Natural killer cell (primary cell): Measurements from ENCODE around the gene CNNM4. TPM values are rescaled to one million over a fixed set of nuclear protein-coding genes. Genes with fewer than 3 reads are reported as not detected.

ENCODE experiments used
- ATAC-seq, 3 donors: fragments of 150-1000 bp in 2 of 3; fragments of 200-7000 bp in 1 of 3; cut with Tn5 transposase; 1 replicate in 1 of 3; 2 replicates in 2 of 3; pipeline ENCODE4 v1.10.0; 2021; ENCODE audit warnings: mild to moderate bottlenecking in 2 of 3, moderate library complexity in 2 of 3
- DNase-seq, 2 donors: peaks; one replicate each; pipeline versions ENCODE4 v3.0.0 to v3.0.0-alpha.2; 2013 to 2021; ENCODE audit warnings: mixed read lengths in 1 of 2
- H3K27ac ChIP-seq: one replicate; pipeline ENCODE4 v1.5.1; 2013; ENCODE audit warnings: mild to moderate bottlenecking, low read length
- H3K27me3 ChIP-seq: one replicate; pipeline ENCODE4 v1.6.1; 2013; ENCODE audit warnings: low read length; ENCODE audit not compliant: control insufficient read depth, insufficient read depth
- H3K36me3 ChIP-seq: one replicate; pipeline ENCODE4 v1.6.1; 2013; ENCODE audit warnings: low read length; ENCODE audit not compliant: control insufficient read depth, insufficient read depth
- H3K4me1 ChIP-seq: one replicate; pipeline ENCODE4 v1.6.1; 2013; ENCODE audit warnings: low read length; ENCODE audit not compliant: control insufficient read depth, insufficient read depth
- H3K4me3 ChIP-seq: one replicate; pipeline ENCODE4 v1.5.1; 2013; ENCODE audit warnings: low read length
- H3K9me3 ChIP-seq: one replicate; pipeline ENCODE4 v1.6.1; 2013; ENCODE audit warnings: low read length; ENCODE audit not compliant: control insufficient read depth, insufficient read depth
- H3K27ac Mint-ChIP-seq, 2 donors: one replicate each; pipeline ENCODE4 v1.8.0; 2022; ENCODE audit warnings: mild to moderate bottlenecking in 2 of 2, mixed read lengths in 2 of 2, moderate library complexity in 1 of 2
- H3K27me3 Mint-ChIP-seq, 2 donors: one replicate each; pipeline ENCODE4 v1.8.0; 2022; ENCODE audit warnings: low read depth in 2 of 2, mixed read lengths in 2 of 2
- H3K36me3 Mint-ChIP-seq: one replicate; pipeline ENCODE4 v1.8.0; 2022; ENCODE audit warnings: mixed read lengths
- H3K4me1 Mint-ChIP-seq, 2 donors: one replicate each; pipeline ENCODE4 v1.8.0; 2022; ENCODE audit warnings: mixed read lengths in 2 of 2
- H3K4me3 Mint-ChIP-seq: one replicate; pipeline ENCODE4 v1.8.0; 2022; ENCODE audit warnings: mild to moderate bottlenecking, moderate library complexity, mixed read lengths
- H3K9me3 Mint-ChIP-seq, 2 donors: one replicate each; pipeline ENCODE4 v1.8.0; 2022; ENCODE audit warnings: mixed read lengths in 2 of 2
- WGBS: methylation state at CpG from one replicate; pipeline ENCODE4 v1.1.7; 2013; ENCODE audit warnings: missing lambda C conversion rate; ENCODE audit not compliant: insufficient coverage; 5-methylcytosine and 5-hydroxymethylcytosine counted together
- intact Hi-C: fragments of 100-400 bp; cut with micrococcal nuclease; formaldehyde crosslinking; loops from one replicate; pipeline ENCODE4 v1.14.2; 2022
- total RNA-seq, 4 donors: library from RNA; stranded (reverse); fragments of 120-200 nt in 1 of 4; gene quantifications; one replicate each; pipeline versions ENCODE4 v1.2.3 to v1.2.4, GENCODE V29; 2013 to 2022
- TF ChIP-seq, protein P1 (sequence below): fragments of 200-600 bp; IDR thresholded peaks from one replicate; pipeline ENCODE4 v1.8.0; 2022; ENCODE audit warnings: antibody characterized with exemption

Gene CNNM4
- total RNA-seq, 3 donors from 2014 or later (not counting 1 experiment from before 2014, with no cell fraction given) = 9.9 to 12.1 (median 10.7) TPM

DNA sequence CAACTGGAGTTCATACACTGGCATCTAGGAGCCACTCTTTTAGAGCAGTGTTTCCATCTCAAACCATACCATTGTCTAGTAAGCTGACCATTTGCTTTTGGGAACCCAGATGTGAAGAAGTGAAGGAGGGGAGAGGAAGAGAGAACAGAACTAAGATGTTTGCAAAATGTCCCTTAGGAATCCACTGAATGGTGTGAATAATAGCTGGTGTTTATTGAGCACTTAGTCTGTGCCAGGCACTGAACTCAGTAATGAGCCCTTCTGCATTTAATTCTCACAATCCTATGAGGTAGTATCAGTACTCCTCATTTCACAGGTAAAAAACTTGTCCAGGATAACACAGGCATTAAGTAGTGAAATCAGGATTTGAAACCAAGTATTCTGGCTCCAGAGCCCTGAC is 44.3 kb upstream of the CNNM4 start:
- Histone ChIP-seq H3K4me1 (no peaks in the 10 kb centered on the region), H3K36me3 (peaks cover 7% of the 10 kb centered on the region), H3K27me3 (no peaks in the 10 kb centered on the region), H3K4me3 (no peak overlapping the region), H3K27ac (no peak overlapping the region), H3K9me3 (no peaks in the 10 kb centered on the region)
- no peak overlapping the region for H3K4me3 Mint-ChIP-seq
- no peaks in the 10 kb centered on the region for H3K4me1 Mint-ChIP-seq
- DNase-seq (no peak), ATAC-seq (no peak)
- TF ChIP-seq, protein P1, sequence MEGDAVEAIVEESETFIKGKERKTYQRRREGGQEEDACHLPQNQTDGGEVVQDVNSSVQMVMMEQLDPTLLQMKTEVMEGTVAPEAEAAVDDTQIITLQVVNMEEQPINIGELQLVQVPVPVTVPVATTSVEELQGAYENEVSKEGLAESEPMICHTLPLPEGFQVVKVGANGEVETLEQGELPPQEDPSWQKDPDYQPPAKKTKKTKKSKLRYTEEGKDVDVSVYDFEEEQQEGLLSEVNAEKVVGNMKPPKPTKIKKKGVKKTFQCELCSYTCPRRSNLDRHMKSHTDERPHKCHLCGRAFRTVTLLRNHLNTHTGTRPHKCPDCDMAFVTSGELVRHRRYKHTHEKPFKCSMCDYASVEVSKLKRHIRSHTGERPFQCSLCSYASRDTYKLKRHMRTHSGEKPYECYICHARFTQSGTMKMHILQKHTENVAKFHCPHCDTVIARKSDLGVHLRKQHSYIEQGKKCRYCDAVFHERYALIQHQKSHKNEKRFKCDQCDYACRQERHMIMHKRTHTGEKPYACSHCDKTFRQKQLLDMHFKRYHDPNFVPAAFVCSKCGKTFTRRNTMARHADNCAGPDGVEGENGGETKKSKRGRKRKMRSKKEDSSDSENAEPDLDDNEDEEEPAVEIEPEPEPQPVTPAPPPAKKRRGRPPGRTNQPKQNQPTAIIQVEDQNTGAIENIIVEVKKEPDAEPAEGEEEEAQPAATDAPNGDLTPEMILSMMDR = no peak
- intact Hi-C loops = no loop called here
- no peaks in the 10 kb centered on the region for H3K36me3 Mint-ChIP-seq
- H3K27me3 Mint-ChIP-seq = no peaks in the 10 kb centered on the region
- no peaks in the 10 kb centered on the region for H3K9me3 Mint-ChIP-seq
- no peak overlapping the region for H3K27ac Mint-ChIP-seq

DNA sequence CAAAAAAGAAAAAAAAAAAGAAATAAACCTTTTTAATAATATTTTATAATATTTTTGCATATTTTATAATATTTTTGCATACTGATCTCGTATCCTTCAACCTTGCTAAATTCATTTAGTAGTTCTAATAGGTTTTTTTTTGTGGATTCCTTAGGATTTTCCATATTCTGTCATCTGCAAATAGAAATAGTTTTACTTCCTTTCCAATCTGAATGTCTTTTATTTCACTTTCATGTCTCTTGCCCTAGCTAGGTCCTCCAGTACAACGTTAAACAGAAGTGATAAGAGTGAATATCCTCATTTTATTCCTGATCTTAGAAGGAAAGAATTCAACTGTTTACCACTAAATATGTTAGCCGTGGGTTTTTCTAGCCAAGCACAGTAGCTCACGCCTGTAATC is 34.6 kb upstream of the CNNM4 start:
- no peaks in the 10 kb centered on the region for H3K27me3 Mint-ChIP-seq
- intact Hi-C loops = no loop called here
- no peak for DNase-seq
- WGBS = 97% methylated on average over 3 of the region's 4 CpGs
- Histone ChIP-seq H3K4me1 (no peaks in the 10 kb centered on the region), H3K36me3 (peaks cover 9% of the 10 kb centered on the region), H3K9me3 (no peaks in the 10 kb centered on the region), H3K27me3 (no peaks in the 10 kb centered on the region), H3K27ac (no peak overlapping the region), H3K4me3 (no peak overlapping the region)
- no peak overlapping the region for H3K4me3 Mint-ChIP-seq
- TF ChIP-seq, protein P1 = no peak
- no peak for ATAC-seq
- H3K4me1 Mint-ChIP-seq = no peaks in the 10 kb centered on the region
- peaks cover 14% of the 10 kb centered on the region for H3K36me3 Mint-ChIP-seq
- no peaks in the 10 kb centered on the region for H3K9me3 Mint-ChIP-seq
- H3K27ac Mint-ChIP-seq = no peak overlapping the region

DNA sequence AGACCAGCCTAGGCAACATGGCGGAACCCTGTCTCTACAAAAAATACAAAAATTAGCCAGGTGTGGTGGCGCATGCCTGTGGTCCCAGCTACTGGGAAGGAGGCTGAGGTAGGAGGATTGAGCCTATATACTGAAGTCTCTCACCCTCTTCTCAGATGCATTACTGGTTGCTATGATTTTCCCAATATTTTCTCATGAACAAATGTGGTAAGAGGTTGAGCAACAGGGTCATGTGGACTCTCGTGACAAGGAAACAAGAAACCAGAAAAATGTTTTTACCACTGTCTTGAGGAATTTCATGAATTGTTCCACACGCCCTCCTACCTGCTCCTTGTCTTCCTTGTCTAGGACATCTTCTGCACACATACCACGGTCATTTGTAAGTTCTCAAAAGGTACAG is 33.3 kb upstream of the CNNM4 start:
- WGBS = 93% methylated on average over 4 of the region's 5 CpGs
- no peak overlapping the region for H3K27ac ChIP-seq
- H3K36me3 Mint-ChIP-seq = peaks cover 14% of the 10 kb centered on the region
- no peak overlapping the region for H3K27ac Mint-ChIP-seq
- no peaks in the 10 kb centered on the region for H3K9me3 ChIP-seq
- H3K4me1 Mint-ChIP-seq = no peaks in the 10 kb centered on the region
- DNase-seq (no peak), ATAC-seq (no peak)
- H3K4me3 ChIP-seq = no peak overlapping the region
- intact Hi-C loops = no loop called here
- no peaks in the 10 kb centered on the region for H3K27me3 Mint-ChIP-seq
- H3K4me1 ChIP-seq = no peaks in the 10 kb centered on the region
- H3K36me3 ChIP-seq = peaks cover 9% of the 10 kb centered on the region
- no peak overlapping the region for H3K4me3 Mint-ChIP-seq
- H3K9me3 Mint-ChIP-seq = no peaks in the 10 kb centered on the region
- TF ChIP-seq, protein P1 = no peak
- no peaks in the 10 kb centered on the region for H3K27me3 ChIP-seq

DNA sequence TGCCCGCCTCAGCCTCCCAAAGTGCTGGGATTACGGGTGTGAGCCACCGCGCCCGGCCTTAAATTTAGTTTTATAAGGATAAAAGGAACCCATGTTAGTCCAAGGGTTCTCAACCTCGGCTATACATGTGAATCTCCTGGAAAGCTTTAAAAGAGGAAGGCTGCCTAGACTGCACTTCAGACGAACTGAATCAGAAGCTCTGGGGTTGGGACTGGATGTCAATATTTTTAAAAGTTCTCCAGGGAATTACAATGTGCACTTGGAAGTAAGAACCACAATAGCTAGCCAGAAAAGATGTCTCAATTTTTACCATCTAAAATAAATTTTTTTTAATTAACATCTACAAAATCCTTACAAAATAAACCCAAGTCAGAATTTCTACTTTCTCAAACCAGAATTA is 31.0 kb upstream of the CNNM4 start:
- Mint-ChIP-seq H3K9me3 (no peaks in the 10 kb centered on the region), H3K4me3 (no peak overlapping the region), H3K4me1 (peaks cover 0 to 3% of the 10 kb centered on the region in 2 donors), H3K27ac (peak overlapping the region in 1 of 2 donors; percentile 17), H3K36me3 (peaks cover 21% of the 10 kb centered on the region), H3K27me3 (no peaks in the 10 kb centered on the region)
- ATAC-seq = no peak
- DNase-seq = no peak
- intact Hi-C loops = no loop called here
- TF ChIP-seq, protein P1 = no peak
- WGBS = 99% methylated on average over 7 of the region's 7 CpGs
- Histone ChIP-seq H3K27me3 (no peaks in the 10 kb centered on the region), H3K36me3 (peaks cover 24% of the 10 kb centered on the region), H3K4me1 (no peaks in the 10 kb centered on the region), H3K27ac (no peak overlapping the region), H3K9me3 (no peaks in the 10 kb centered on the region), H3K4me3 (no peak overlapping the region)
